Gastrocnemius medialis (tissue), 4 donors: ENCODE results near the gene PCMT1.

ENCODE experiments used
- CTCF ChIP-seq, 5 experiments: fragments of 450-650 bp in 3 of 5; fragments of 200-600 bp in 2 of 5; sonication (generic) in 2 of 5; IDR thresholded peaks in 4 of 5; conservative IDR thresholded peaks in 1 of 5; 1 replicate in 4 of 5; 2 replicates in 1 of 5; pipeline ENCODE4 v1.5.1; 2016 to 2019; ENCODE audit warnings: antibody characterized with exemption in 5 of 5, mild to moderate bottlenecking in 3 of 5, moderate library complexity in 3 of 5
- POLR2A ChIP-seq, 2 donors: fragments of 450-650 bp; IDR thresholded peaks; one replicate each; pipeline ENCODE4 v1.6.1; 2017; ENCODE audit warnings: antibody characterized with exemption in 2 of 2, mild to moderate bottlenecking in 2 of 2, moderate library complexity in 2 of 2

- TF ChIP-seq CTCF (IDR thresholded peaks at IDR 0.05 in 4 of 5, conservative IDR thresholded peaks at IDR 0.05 in 1 of 5) = no peak
- TF ChIP-seq POLR2A (IDR thresholded peaks at IDR 0.05) = no peak
Observed at GRCh38 chr6:149761438-149761837, 11.9 kb downstream of the PCMT1 start.
